IMR-90 (cell line): Measurements from ENCODE around the gene WDR43. TPM values are rescaled to one million over a fixed set of nuclear protein-coding genes. Genes with fewer than 3 reads are reported as not detected.

Source experiments
- ATAC-seq: fragments of 200-7000 bp; cut with Tn5 transposase; 2 replicates; pipeline ENCODE4 v1.9.1; 2020; ENCODE audit warnings: low read depth, mild to moderate bottlenecking, moderate library complexity
- BruUV-seq: library from RNA; stranded (reverse); fragments of 400-500 nt; replicated peaks from 2 replicates; lab custom pipeline; 2021; lab: Mats Ljungman, UMichigan
- CTCF ChIA-PET: fragments of 300-600 bp; formaldehyde crosslinking; extraction: SDS; loops from one replicate; lab custom pipeline; 2021; ENCODE audit warnings: antibody characterized with exemption; lab: Yijun Ruan, JAX
- POLR2A ChIA-PET: fragments of 300-600 bp; sonication (Branson Sonifier 250); formaldehyde crosslinking; loops from one replicate; lab custom pipeline; 2022; ENCODE audit warnings: antibody characterized with exemption; ENCODE audit not compliant: unreplicated experiment; lab: Charles Lee
- DNase-seq: peaks from one replicate; pipeline ENCODE4 v3.0.0; 2013
- H2AFZ ChIP-seq: replicated peaks from 2 replicates; pipeline ENCODE3; 2013; ENCODE audit warnings: low read length, mild to moderate bottlenecking; ENCODE audit not compliant: poor library complexity
- H2AK5ac ChIP-seq: 2 replicates; pipeline ENCODE4 v1.6.1; 2013; ENCODE audit warnings: low read depth, low read length, inconsistent platforms
- H2AK9ac ChIP-seq: replicated peaks from 2 replicates; pipeline ENCODE3; 2013; ENCODE audit warnings: mild to moderate bottlenecking, low read depth, low read length, moderate library complexity; ENCODE audit not compliant: poor library complexity
- H2BK120ac ChIP-seq: 2 replicates; pipeline ENCODE4 v1.6.1; 2013; ENCODE audit warnings: low read depth, low read length, inconsistent platforms
- H2BK15ac ChIP-seq: 3 replicates; pipeline ENCODE4 v1.6.1; 2013; ENCODE audit warnings: low read depth, low read length, inconsistent platforms
- H2BK20ac ChIP-seq: 2 replicates; pipeline ENCODE4 v1.6.1; 2013; ENCODE audit warnings: low read depth, mild to moderate bottlenecking, inconsistent platforms, low read length, moderate library complexity
- H2BK5ac ChIP-seq: 2 replicates; pipeline ENCODE4 v1.6.1; 2013; ENCODE audit warnings: mild to moderate bottlenecking, low read depth, low read length, inconsistent platforms; ENCODE audit not compliant: poor library complexity, severe bottlenecking
- H3K14ac ChIP-seq: replicated peaks from 2 replicates; pipeline ENCODE4 v1.6.1; 2013; ENCODE audit warnings: low read depth, low read length, inconsistent platforms
- H3K18ac ChIP-seq: 2 replicates; pipeline ENCODE4 v1.6.1; 2013; ENCODE audit warnings: low read depth, low read length, control low read depth
- H3K23ac ChIP-seq: 2 replicates; pipeline ENCODE4 v1.6.1; 2013; ENCODE audit warnings: low read depth, low read length, inconsistent platforms
- H3K27ac ChIP-seq: 2 replicates; pipeline ENCODE4 v1.5.1; 2013; ENCODE audit warnings: mild to moderate bottlenecking, control low read depth, low read length; ENCODE audit not compliant: insufficient read depth
- H3K27me3 ChIP-seq: 2 replicates; pipeline ENCODE4 v1.6.1; 2013; ENCODE audit warnings: low read length; ENCODE audit not compliant: control insufficient read depth, insufficient read depth
- H3K36me3 ChIP-seq: 2 replicates; pipeline ENCODE4 v1.6.1; 2013; ENCODE audit warnings: low read length, mixed read lengths; ENCODE audit not compliant: control insufficient read depth, insufficient read depth
- H3K4ac ChIP-seq: 2 replicates; pipeline ENCODE4 v1.6.1; 2013; ENCODE audit warnings: low read depth, low read length, inconsistent platforms
- H3K4me1 ChIP-seq: 2 replicates; pipeline ENCODE4 v1.6.1; 2013; ENCODE audit warnings: low read length, mixed read lengths; ENCODE audit not compliant: control insufficient read depth, insufficient read depth
- H3K4me2 ChIP-seq: 2 replicates; pipeline ENCODE4 v1.6.1; 2013; ENCODE audit warnings: low read depth, mild to moderate bottlenecking, control low read depth, low read length, moderate library complexity
- H3K4me3 ChIP-seq: 2 replicates; pipeline ENCODE4 v1.5.1; 2013; ENCODE audit warnings: low read depth, mild to moderate bottlenecking, control low read depth, low read length, moderate library complexity; ENCODE audit not compliant: insufficient read depth
- H3K56ac ChIP-seq: 2 replicates; pipeline ENCODE4 v1.6.1; 2013; ENCODE audit warnings: low read length, inconsistent platforms; ENCODE audit not compliant: insufficient read depth; ENCODE audit errors: extremely low read depth
- H3K79me1 ChIP-seq, 2 experiments: 2 replicates each; pipeline ENCODE4 v1.6.1; 2013; ENCODE audit warnings: low read length in 2 of 2, inconsistent platforms in 1 of 2, low read depth in 1 of 2
- H3K9ac ChIP-seq: 2 replicates; pipeline ENCODE4 v1.6.1; 2013; ENCODE audit warnings: low read depth, low read length, control low read depth
- H3K9me1 ChIP-seq: 2 replicates; pipeline ENCODE4 v1.6.1; 2013; ENCODE audit warnings: low read length, inconsistent platforms; ENCODE audit not compliant: insufficient read depth
- H3K9me3 ChIP-seq: 2 replicates; pipeline ENCODE4 v1.6.1; 2013; ENCODE audit warnings: low read length; ENCODE audit not compliant: control insufficient read depth, insufficient read depth
- H4K20me1 ChIP-seq: 2 replicates; pipeline ENCODE4 v1.6.1; 2013; ENCODE audit warnings: low read length, inconsistent platforms; ENCODE audit not compliant: insufficient read depth
- H4K5ac ChIP-seq: 2 replicates; pipeline ENCODE4 v1.6.1; 2013; ENCODE audit warnings: mild to moderate bottlenecking, low read depth, low read length, control low read depth
- H4K8ac ChIP-seq, 2 experiments: 2 replicates each; pipeline ENCODE4 v1.6.1; 2013; ENCODE audit warnings: low read depth in 2 of 2, low read length in 2 of 2, control low read depth in 1 of 2, inconsistent platforms in 1 of 2
- H4K91ac ChIP-seq: 2 replicates; pipeline ENCODE4 v1.6.1; 2013; ENCODE audit warnings: low read depth, low read length, inconsistent platforms; ENCODE audit not compliant: insufficient read depth
- CEBPB ChIP-seq: IDR thresholded peaks from 2 replicates; pipeline ENCODE4 v1.6.1; 2012; ENCODE audit warnings: low read depth, low read length, improper control_type of control experiment
- CHD1 ChIP-seq: IDR thresholded peaks from 2 replicates; pipeline ENCODE4 v1.6.1; 2012; ENCODE audit warnings: low read depth, low read length, improper control_type of control experiment
- MAFK ChIP-seq: IDR thresholded peaks from 2 replicates; pipeline ENCODE4 v1.6.1; 2012; ENCODE audit warnings: low read depth, low read length, improper control_type of control experiment
- MAZ ChIP-seq: IDR thresholded peaks from 2 replicates; pipeline ENCODE4 v1.6.1; 2012; ENCODE audit warnings: low read depth, mild to moderate bottlenecking, low read length, improper control_type of control experiment, moderate library complexity, borderline replicate concordance
- MXI1 ChIP-seq: IDR thresholded peaks from 2 replicates; pipeline ENCODE4 v1.6.1; 2012; ENCODE audit warnings: low read depth, mild to moderate bottlenecking, low read length, moderate library complexity, borderline replicate concordance
- POLR2A ChIP-seq: IDR thresholded peaks from 2 replicates; pipeline ENCODE4 v1.6.1; 2012; ENCODE audit warnings: mild to moderate bottlenecking, low read depth, low read length
- RAD21 ChIP-seq: IDR thresholded peaks from 2 replicates; pipeline ENCODE4 v1.6.1; 2012; ENCODE audit warnings: low read length, improper control_type of control experiment
- RCOR1 ChIP-seq: IDR thresholded peaks from 2 replicates; pipeline ENCODE4 v1.6.1; 2012; ENCODE audit warnings: mild to moderate bottlenecking, low read length, improper control_type of control experiment; ENCODE audit not compliant: insufficient replicate concordance
- RFX5 ChIP-seq: IDR thresholded peaks from 2 replicates; pipeline ENCODE4 v1.8.0; 2012; ENCODE audit warnings: low read depth, mild to moderate bottlenecking, low read length, moderate library complexity
- SMC3 ChIP-seq: fragments of 150-350 bp; IDR thresholded peaks from 2 replicates; pipeline ENCODE4 v1.6.1; 2016; ENCODE audit warnings: low read depth, mild to moderate bottlenecking, antibody characterized with exemption, low read length, moderate library complexity
- WGBS, 2 experiments: methylation state at CpG; one replicate each; pipeline versions ENCODE4 v1.1.5 to v1.1.7; 2013; ENCODE audit warnings: missing lambda C conversion rate in 2 of 2; ENCODE audit not compliant: insufficient read length in 1 of 2; ENCODE audit errors: extremely low coverage in 2 of 2; 5-methylcytosine and 5-hydroxymethylcytosine counted together
- dilution Hi-C: fragments of 300-500 bp; cut with HindIII; formaldehyde crosslinking; loops from one replicate; pipeline ENCODE4 v1.14.3; 2018; ENCODE audit warnings: low sequenced_read_pairs; ENCODE audit not compliant: unreplicated experiment
- in situ Hi-C: fragments of 300-500 bp; cut with MboI; formaldehyde crosslinking; loops from 3 replicates; pipeline ENCODE4 v1.14.3; 2019; ENCODE audit warnings: low sequenced_read_pairs, inconsistent platforms, mixed read lengths
- intact Hi-C: fragments of 100-400 bp; cut with micrococcal nuclease; formaldehyde crosslinking; loops from 2 replicates; pipeline ENCODE4 v1.10.0; 2022
- polyA plus RNA-seq, 3 experiments: library from polyadenylated mRNA; depleted of rRNA; stranded (reverse); fragments of >200 nt; gene quantifications; 2 replicates each; pipeline ENCODE4 v1.2.3, GENCODE V29; 2012; ENCODE audit warnings: low replicate concordance in 1 of 3
- total RNA-seq: library from RNA; depleted of rRNA; stranded (reverse); fragments of >200 nt; gene quantifications from 2 replicates; pipeline ENCODE4 v1.2.3, GENCODE V29; 2012
- TF ChIP-seq, protein P1 (sequence below): fragments of 150-350 bp; IDR thresholded peaks from 2 replicates; pipeline ENCODE4 v1.6.1; 2017; ENCODE audit warnings: mild to moderate bottlenecking, antibody characterized with exemption, low read length, low read depth
- TF ChIP-seq, protein P2 (sequence below): conservative IDR thresholded peaks from 2 replicates; pipeline ENCODE4 v1.5.1; 2012; ENCODE audit warnings: mild to moderate bottlenecking, low read depth, low read length, improper control_type of control experiment
- TF ChIP-seq, protein P3 (sequence below): fragments of 150-350 bp; IDR thresholded peaks from 2 replicates; pipeline ENCODE4 v1.6.1; 2016; ENCODE audit warnings: low read depth, mild to moderate bottlenecking, low read length, moderate library complexity, borderline replicate concordance

The WDR43 gene
- total and polyA plus RNA-seq, 2 of the 4 experiments (the other 2 are of a cell fraction): 40.3 to 300 TPM

DNA sequence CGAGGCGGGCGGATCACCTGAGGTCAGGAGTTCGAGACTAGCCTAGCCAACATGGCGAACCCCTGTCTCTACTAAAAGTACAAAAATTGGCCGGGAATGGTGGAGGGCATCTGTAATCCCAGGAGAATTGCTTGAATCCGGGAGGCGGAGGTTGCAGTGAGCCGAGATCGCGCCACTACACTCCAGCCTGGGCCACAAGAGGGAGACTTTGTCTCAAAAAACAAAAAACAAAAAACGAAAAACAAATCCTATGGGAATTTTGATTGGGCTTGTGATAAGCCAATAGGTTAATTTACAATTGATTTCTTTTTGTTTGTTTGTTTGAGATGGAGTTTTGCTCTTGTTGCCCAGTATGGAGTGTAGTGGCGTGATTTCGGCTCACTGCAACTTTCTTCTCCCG lies 62.4 kb downstream of the WDR43 start:
- Histone ChIP-seq H2AK5ac (no peak overlapping the region), H2AFZ (no peak overlapping the region), H2AK9ac (no peak overlapping the region), H3K23ac (no peak overlapping the region), H3K9ac (no peak overlapping the region), H4K91ac (no peak overlapping the region), H3K4ac (no peak overlapping the region), H2BK120ac (no peak overlapping the region), H3K9me1 (peaks cover 5% of the 10 kb centered on the region; the same call in 1 of the 2 replicates), H4K20me1 (peaks cover 5% of the 10 kb centered on the region; the same call in 1 of the 2 replicates), H2BK5ac (no peak overlapping the region), H4K5ac (no peak overlapping the region), H2BK15ac (no peak overlapping the region), H3K79me1 (no peaks in the 10 kb centered on the region), H3K27me3 (no peaks in the 10 kb centered on the region), H3K4me2 (no peak overlapping the region), H3K27ac (no peak overlapping the region), H3K9me3 (no peaks in the 10 kb centered on the region), H4K8ac (no peak overlapping the region), H3K18ac (no peak overlapping the region), H3K36me3 (no peaks in the 10 kb centered on the region), H3K4me3 (no peak overlapping the region), H3K4me1 (peaks cover 8% of the 10 kb centered on the region), H2BK20ac (no peak overlapping the region), H3K56ac (no peak overlapping the region), H3K14ac (no peak overlapping the region)
- no TSS peak for BruUV-seq
- ChIA-PET CTCF (no interaction called here), POLR2A (no interaction called here)
- TF ChIP-seq, protein P1, sequence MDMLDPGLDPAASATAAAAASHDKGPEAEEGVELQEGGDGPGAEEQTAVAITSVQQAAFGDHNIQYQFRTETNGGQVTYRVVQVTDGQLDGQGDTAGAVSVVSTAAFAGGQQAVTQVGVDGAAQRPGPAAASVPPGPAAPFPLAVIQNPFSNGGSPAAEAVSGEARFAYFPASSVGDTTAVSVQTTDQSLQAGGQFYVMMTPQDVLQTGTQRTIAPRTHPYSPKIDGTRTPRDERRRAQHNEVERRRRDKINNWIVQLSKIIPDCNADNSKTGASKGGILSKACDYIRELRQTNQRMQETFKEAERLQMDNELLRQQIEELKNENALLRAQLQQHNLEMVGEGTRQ: no peak
- TF ChIP-seq CEBPB (no peak), CHD1 (no peak), RAD21 (peak; percentile 44), SMC3 (no peak; the same call in 1 of the 2 replicates), MXI1 (no peak), RCOR1 (no peak), MAFK (no peak), RFX5 (no peak), POLR2A (no peak), MAZ (no peak)
- TF ChIP-seq, protein P2, sequence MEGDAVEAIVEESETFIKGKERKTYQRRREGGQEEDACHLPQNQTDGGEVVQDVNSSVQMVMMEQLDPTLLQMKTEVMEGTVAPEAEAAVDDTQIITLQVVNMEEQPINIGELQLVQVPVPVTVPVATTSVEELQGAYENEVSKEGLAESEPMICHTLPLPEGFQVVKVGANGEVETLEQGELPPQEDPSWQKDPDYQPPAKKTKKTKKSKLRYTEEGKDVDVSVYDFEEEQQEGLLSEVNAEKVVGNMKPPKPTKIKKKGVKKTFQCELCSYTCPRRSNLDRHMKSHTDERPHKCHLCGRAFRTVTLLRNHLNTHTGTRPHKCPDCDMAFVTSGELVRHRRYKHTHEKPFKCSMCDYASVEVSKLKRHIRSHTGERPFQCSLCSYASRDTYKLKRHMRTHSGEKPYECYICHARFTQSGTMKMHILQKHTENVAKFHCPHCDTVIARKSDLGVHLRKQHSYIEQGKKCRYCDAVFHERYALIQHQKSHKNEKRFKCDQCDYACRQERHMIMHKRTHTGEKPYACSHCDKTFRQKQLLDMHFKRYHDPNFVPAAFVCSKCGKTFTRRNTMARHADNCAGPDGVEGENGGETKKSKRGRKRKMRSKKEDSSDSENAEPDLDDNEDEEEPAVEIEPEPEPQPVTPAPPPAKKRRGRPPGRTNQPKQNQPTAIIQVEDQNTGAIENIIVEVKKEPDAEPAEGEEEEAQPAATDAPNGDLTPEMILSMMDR: peak; percentile 38
- TF ChIP-seq, protein P3, sequence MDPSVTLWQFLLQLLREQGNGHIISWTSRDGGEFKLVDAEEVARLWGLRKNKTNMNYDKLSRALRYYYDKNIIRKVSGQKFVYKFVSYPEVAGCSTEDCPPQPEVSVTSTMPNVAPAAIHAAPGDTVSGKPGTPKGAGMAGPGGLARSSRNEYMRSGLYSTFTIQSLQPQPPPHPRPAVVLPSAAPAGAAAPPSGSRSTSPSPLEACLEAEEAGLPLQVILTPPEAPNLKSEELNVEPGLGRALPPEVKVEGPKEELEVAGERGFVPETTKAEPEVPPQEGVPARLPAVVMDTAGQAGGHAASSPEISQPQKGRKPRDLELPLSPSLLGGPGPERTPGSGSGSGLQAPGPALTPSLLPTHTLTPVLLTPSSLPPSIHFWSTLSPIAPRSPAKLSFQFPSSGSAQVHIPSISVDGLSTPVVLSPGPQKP: no peak
- no CpG with 5 or more reads among the region's 15 CpGs for WGBS, 2 experiments
- DNase-seq: no peak
- dilution Hi-C loops (loop anchor here (25.0 kb wide), 1 partner anchor 880 kb away; no protein-coding TSS in a partner anchor), intact Hi-C loops (loop anchor here (5.0 kb wide), 2 partner anchors 160 to 965 kb away; partner anchors contain the start of genes ALK and CLIP4), in situ Hi-C loops (loop anchor here (5.0 kb wide), 2 partner anchors 235 to 1115 kb away; no protein-coding TSS in a partner anchor)
- ATAC-seq: no peak
